ENCODE measurements around the gene GTF3C5. TPM values are rescaled to one million over a fixed set of nuclear protein-coding genes. Genes with fewer than 3 reads are reported as not detected.

The GTF3C5 gene
- total and polyA plus RNA-seq, 2 donors (not counting 1 experiment from before 2014, with no cell fraction given) = 32.2 to 32.4 TPM

GRCh38 chr9:133044661-133045060 lies 13.9 kb downstream of the GTF3C5 start:
- no peak overlapping the region for H2AFZ ChIP-seq (ENCODE audit: low read length)
- no peak overlapping the region for H3K4me2 ChIP-seq (ENCODE audit: extremely low read depth, insufficient read depth, low read length)
- H3K9ac ChIP-seq (ENCODE audit: insufficient read depth, low read length) = no peak overlapping the region
- H3K79me2 ChIP-seq (ENCODE audit: control insufficient read depth, insufficient read depth, low read length) = peaks cover 3% of the 10 kb centered on the region
- TF ChIP-seq EZH2 (IDR thresholded peaks at IDR 0.05; ENCODE audit: low read length, missing control alignments) = no peak
- TF ChIP-seq CTCF (conservative IDR thresholded peaks at IDR 0.05 in 1 of 2, IDR thresholded peaks at IDR 0.05 in 1 of 2; ENCODE audit: low read depth in 1 of 2, low read length in 2 of 2) = no peak
- peaks cover 19% of the 10 kb centered on the region for H3K36me3 ChIP-seq (ENCODE audit: control insufficient read depth, insufficient read depth, low read length)
- H3K9me3 ChIP-seq (ENCODE audit: control insufficient read depth, insufficient read depth, low read depth, low read length) = no peaks in the 10 kb centered on the region
- H3K27me3 ChIP-seq (ENCODE audit: control insufficient read depth, insufficient read depth, low read length) = no peaks in the 10 kb centered on the region
- H3K4me1 ChIP-seq (ENCODE audit: control insufficient read depth, extremely low read depth, insufficient read depth, low read length) = no peaks in the 10 kb centered on the region
- no peak overlapping the region for H3K4me3 ChIP-seq (replicated peaks in 1 of 4; ENCODE audit: control extremely low read depth in 1 of 4, insufficient read depth in 1 of 4, low read depth in 3 of 4, low read length in 4 of 4)
- DNase-seq (ENCODE audit: low read depth in 2 of 2) = no peak
- H4K20me1 ChIP-seq (ENCODE audit: control insufficient read depth, extremely low read depth, insufficient read depth, low read length) = no peaks in the 10 kb centered on the region
- no peak overlapping the region for H3K27ac ChIP-seq (ENCODE audit: insufficient read depth, low read length)

- no peak overlapping the region for H3K4me2 ChIP-seq (ENCODE audit: extremely low read depth, insufficient read depth, low read length)
- no peaks in the 10 kb centered on the region for H4K20me1 ChIP-seq (ENCODE audit: control insufficient read depth, extremely low read depth, insufficient read depth, low read length)
- no peak overlapping the region for H3K4me3 ChIP-seq (replicated peaks in 1 of 4; ENCODE audit: control extremely low read depth in 1 of 4, insufficient read depth in 1 of 4, low read depth in 3 of 4, low read length in 4 of 4)
- no peak overlapping the region for H3K27ac ChIP-seq (ENCODE audit: insufficient read depth, low read length)
- no peak for TF ChIP-seq CTCF (conservative IDR thresholded peaks at IDR 0.05 in 1 of 2, IDR thresholded peaks at IDR 0.05 in 1 of 2; ENCODE audit: low read depth in 1 of 2, low read length in 2 of 2)
- TF ChIP-seq EZH2 (IDR thresholded peaks at IDR 0.05; ENCODE audit: low read length, missing control alignments) = no peak
- no peaks in the 10 kb centered on the region for H3K9me3 ChIP-seq (ENCODE audit: control insufficient read depth, insufficient read depth, low read depth, low read length)
- H3K4me1 ChIP-seq (ENCODE audit: control insufficient read depth, extremely low read depth, insufficient read depth, low read length) = no peaks in the 10 kb centered on the region
- H3K36me3 ChIP-seq (ENCODE audit: control insufficient read depth, insufficient read depth, low read length) = peaks cover 19% of the 10 kb centered on the region
- peaks cover 1% of the 10 kb centered on the region for H3K79me2 ChIP-seq (ENCODE audit: control insufficient read depth, insufficient read depth, low read length)
- H2AFZ ChIP-seq (ENCODE audit: low read length) = no peak overlapping the region
- no peak for DNase-seq (ENCODE audit: low read depth in 2 of 2)
- no peak overlapping the region for H3K9ac ChIP-seq (ENCODE audit: insufficient read depth, low read length)
- H3K27me3 ChIP-seq (ENCODE audit: control insufficient read depth, insufficient read depth, low read length) = no peaks in the 10 kb centered on the region
Observed at GRCh38 chr9:133045132-133045531, 14.3 kb downstream of the GTF3C5 start.

GRCh38 chr9:133046196-133046899 lies 15.6 kb downstream of the GTF3C5 start:
- Histone ChIP-seq H3K4me3 (replicated peaks in 1 of 4; ENCODE audit: control extremely low read depth in 1 of 4, insufficient read depth in 1 of 4, low read depth in 3 of 4, low read length in 4 of 4) (no peak overlapping the region), H3K9ac (ENCODE audit: insufficient read depth, low read length) (no peak overlapping the region), H3K4me2 (ENCODE audit: extremely low read depth, insufficient read depth, low read length) (no peak overlapping the region), H3K9me3 (ENCODE audit: control insufficient read depth, insufficient read depth, low read depth, low read length) (no peaks in the 10 kb centered on the region), H3K27me3 (ENCODE audit: control insufficient read depth, insufficient read depth, low read length) (no peaks in the 10 kb centered on the region), H3K27ac (ENCODE audit: insufficient read depth, low read length) (no peak overlapping the region), H4K20me1 (ENCODE audit: control insufficient read depth, extremely low read depth, insufficient read depth, low read length) (no peaks in the 10 kb centered on the region), H2AFZ (ENCODE audit: low read length) (no peak overlapping the region), H3K36me3 (ENCODE audit: control insufficient read depth, insufficient read depth, low read length) (peaks cover 22% of the 10 kb centered on the region), H3K79me2 (ENCODE audit: control insufficient read depth, insufficient read depth, low read length) (no peaks in the 10 kb centered on the region), H3K4me1 (ENCODE audit: control insufficient read depth, extremely low read depth, insufficient read depth, low read length) (no peaks in the 10 kb centered on the region)
- TF ChIP-seq CTCF (conservative IDR thresholded peaks at IDR 0.05 in 1 of 2, IDR thresholded peaks at IDR 0.05 in 1 of 2; ENCODE audit: low read depth in 1 of 2, low read length in 2 of 2) (no peak), EZH2 (IDR thresholded peaks at IDR 0.05; ENCODE audit: low read length, missing control alignments) (no peak)
- no peak for DNase-seq (ENCODE audit: low read depth in 2 of 2)
